Activated CD8-positive, alpha-beta T cell treated with anti-CD3 and anti-CD28 coated beads for 36 hours (primary cell): ENCODE results near the gene PIAS4. TPM values are rescaled to one million over a fixed set of nuclear protein-coding genes. Genes with fewer than 3 reads are reported as not detected.

Source experiments
- ATAC-seq: fragments of 200-7000 bp; cut with Tn5 transposase; one replicate; pipeline ENCODE4 v1.10.0; 2021; ENCODE audit warnings: mild to moderate bottlenecking, moderate library complexity
- CTCF ChIA-PET: fragments of 350-600 bp; sonication (Branson Sonifier 250); formaldehyde crosslinking; loops from one replicate; lab custom pipeline; 2021; ENCODE audit warnings: antibody characterized with exemption; lab: Charles Lee
- POLR2A ChIA-PET: fragments of 350-600 bp; sonication (Branson Sonifier 250); formaldehyde crosslinking; loops from one replicate; lab custom pipeline; 2021; ENCODE audit warnings: antibody characterized with exemption; lab: Charles Lee
- DNase-seq: peaks from one replicate; pipeline ENCODE4 v3.0.0-alpha.2; 2020
- H3K27ac Mint-ChIP-seq: one replicate; pipeline ENCODE4 v1.8.0; 2021; ENCODE audit warnings: mild to moderate bottlenecking, mixed read lengths
- H3K27me3 Mint-ChIP-seq: one replicate; pipeline ENCODE4 v1.8.0; 2021; ENCODE audit warnings: mixed read lengths
- H3K36me3 Mint-ChIP-seq: one replicate; pipeline ENCODE4 v1.8.0; 2021; ENCODE audit warnings: low read depth, mixed read lengths
- H3K4me1 Mint-ChIP-seq: one replicate; pipeline ENCODE4 v1.8.0; 2021; ENCODE audit warnings: low read depth, mixed read lengths
- H3K4me3 Mint-ChIP-seq: one replicate; pipeline ENCODE4 v1.8.0; 2021; ENCODE audit warnings: mild to moderate bottlenecking, moderate library complexity, mixed read lengths
- H3K9me3 Mint-ChIP-seq: one replicate; pipeline ENCODE4 v1.8.0; 2021; ENCODE audit warnings: mixed read lengths
- CTCF ChIP-seq: fragments of 200-600 bp; IDR thresholded peaks from one replicate; pipeline ENCODE4 v1.8.0; 2022; ENCODE audit warnings: antibody characterized with exemption, mild to moderate bottlenecking
- intact Hi-C: fragments of 100-400 bp; cut with micrococcal nuclease; formaldehyde crosslinking; loops from one replicate; pipeline ENCODE4 v1.10.0; 2022
- total RNA-seq, 2 experiments: library from RNA; stranded (reverse); gene quantifications; one replicate each; pipeline ENCODE4 v1.2.3, GENCODE V29; 2021

PIAS4 gene
- total RNA-seq, 2 experiments from 2014 or later = 22.2 TPM

DNA sequence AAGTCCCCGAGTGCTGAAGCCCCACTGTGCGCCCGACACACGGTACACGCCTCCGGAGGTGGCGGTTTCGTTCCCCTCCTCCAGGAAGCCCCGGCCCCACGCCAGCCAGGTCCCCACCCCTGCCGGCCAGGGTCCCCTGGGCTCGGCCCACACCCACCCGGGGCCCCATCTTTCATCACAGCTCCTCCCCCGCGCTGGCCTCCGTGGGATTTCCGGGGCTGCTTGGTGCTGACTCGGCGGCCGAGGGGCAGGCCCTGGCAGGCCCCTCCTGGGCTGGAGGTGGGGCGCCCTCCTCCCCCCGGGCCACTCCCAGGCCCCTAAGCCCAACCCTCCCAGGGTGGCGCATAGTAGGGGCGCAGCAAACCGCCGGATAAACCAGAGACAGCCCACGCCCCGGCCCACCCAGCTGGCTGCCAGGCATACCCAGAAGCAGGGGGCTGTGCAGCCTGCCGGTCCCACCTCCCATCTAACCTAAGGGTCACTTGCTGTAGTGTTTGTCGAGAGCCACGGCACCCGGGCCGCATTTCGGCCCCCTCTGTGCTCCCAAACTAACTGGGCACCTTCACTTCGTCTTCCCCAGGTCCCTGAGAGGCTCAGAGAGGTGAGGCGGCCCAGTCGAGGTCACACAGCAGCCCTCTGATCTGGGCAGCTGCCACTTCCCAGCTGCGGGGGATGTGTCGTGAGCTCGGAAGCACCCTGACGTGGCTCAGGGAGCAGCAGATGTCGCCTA is 52.5 kb downstream of the PIAS4 start:
- TF ChIP-seq CTCF = no peak
- H3K36me3 Mint-ChIP-seq = peaks cover 32% of the 10 kb centered on the region
- DNase-seq = peak; percentile 83
- H3K27me3 Mint-ChIP-seq = no peaks in the 10 kb centered on the region
- no peaks in the 10 kb centered on the region for H3K9me3 Mint-ChIP-seq
- intact Hi-C loops = no loop called here
- ATAC-seq = peak; percentile 65
- H3K27ac Mint-ChIP-seq = peak overlapping the region; percentile 90
- peaks cover 47% of the 10 kb centered on the region for H3K4me1 Mint-ChIP-seq
- H3K4me3 Mint-ChIP-seq = peak overlapping the region; percentile 73
- ChIA-PET CTCF (no interaction called here), POLR2A (interaction anchor here (0.8 to 2.6 kb wide), 3 partner anchors 15 to 54 kb away, joined by 3 to 5 read pairs (median 3); no protein-coding TSS in a partner anchor)

- POLR2A ChIA-PET = interaction anchor here (0.8 to 2.6 kb wide), 3 partner anchors 15 to 53 kb away, joined by 3 to 5 read pairs (median 3); no protein-coding TSS in a partner anchor
- intact Hi-C loops = no loop called here
- CTCF ChIA-PET = no interaction called here
- TF ChIP-seq CTCF = no peak
- no peak for DNase-seq
- no peak for ATAC-seq
- Mint-ChIP-seq H3K9me3 (no peaks in the 10 kb centered on the region), H3K27me3 (no peaks in the 10 kb centered on the region), H3K4me1 (peaks cover 46% of the 10 kb centered on the region), H3K4me3 (peak overlapping the region; percentile 73), H3K36me3 (peaks cover 26% of the 10 kb centered on the region), H3K27ac (peak overlapping the region; percentile 90)
Observed at GRCh38 chr19:4060621-4061177, 53.2 kb downstream of the PIAS4 start.

GRCh38 chr19:4061178-4061682 is 53.7 kb downstream of the PIAS4 start:
- intact Hi-C loops = no loop called here
- H3K9me3 Mint-ChIP-seq = no peaks in the 10 kb centered on the region
- ChIA-PET POLR2A (interaction anchor here (0.8 to 0.9 kb wide), 2 partner anchors 21 to 53 kb away, joined by 3 read pairs; no protein-coding TSS in a partner anchor), CTCF (interaction anchor here (0.6 kb wide), 1 partner anchor 79 kb away, joined by 3 read pairs; no protein-coding TSS in a partner anchor)
- DNase-seq (peak; percentile 57), ATAC-seq (no peak)
- H3K4me3 Mint-ChIP-seq = peak overlapping the region; percentile 73
- H3K27ac Mint-ChIP-seq = peak overlapping the region; percentile 90
- H3K36me3 Mint-ChIP-seq = peaks cover 21% of the 10 kb centered on the region
- no peaks in the 10 kb centered on the region for H3K27me3 Mint-ChIP-seq
- H3K4me1 Mint-ChIP-seq = peaks cover 43% of the 10 kb centered on the region
- TF ChIP-seq CTCF = no peak

GRCh38 chr19:4061683-4062418 is 54.3 kb downstream of the PIAS4 start:
- no peak for TF ChIP-seq CTCF
- DNase-seq = no peak
- Mint-ChIP-seq H3K4me3 (peak overlapping the region; percentile 89), H3K27me3 (no peaks in the 10 kb centered on the region), H3K4me1 (peaks cover 43% of the 10 kb centered on the region), H3K27ac (peak overlapping the region; percentile 68), H3K36me3 (peaks cover 20% of the 10 kb centered on the region), H3K9me3 (no peaks in the 10 kb centered on the region)
- CTCF ChIA-PET = interaction anchor here (0.6 kb wide), 1 partner anchor 78 kb away, joined by 3 read pairs; no protein-coding TSS in a partner anchor
- POLR2A ChIA-PET = interaction anchor here (1.0 kb wide), 1 partner anchor 22 kb away, joined by 3 read pairs; no protein-coding TSS in a partner anchor
- no peak for ATAC-seq
- intact Hi-C loops = no loop called here
